H1 (cell line): ENCODE results near the gene REM1. TPM values are rescaled to one million over a fixed set of nuclear protein-coding genes. Genes with fewer than 3 reads are reported as not detected.

Experiments used
- CTCF ChIA-PET: fragments of 300-600 bp; sonication (Branson Sonifier 250); formaldehyde crosslinking; loops from one replicate; lab custom pipeline; 2021; ENCODE audit not compliant: partially characterized antibody; lab: Charles Lee
- POLR2A ChIA-PET: fragments of 300-600 bp; sonication (Branson Sonifier 250); formaldehyde crosslinking; loops from one replicate; lab custom pipeline; 2021; ENCODE audit warnings: inconsistent platforms; ENCODE audit not compliant: partially characterized antibody; lab: Charles Lee
- DNase-seq, 2 experiments: peaks; one replicate each; pipeline versions ENCODE4 v3.0.0 to v3.0.0-alpha.2; 2010 to 2022; ENCODE audit warnings: low spot score in 2 of 2, low read depth in 1 of 2, mixed read lengths in 1 of 2
- FAIRE-seq: peaks from 2 replicates; lab custom pipeline; 2011; peaks lifted over from hg19 to GRCh38; lab: Jason Lieb, UNC
- H2AFZ ChIP-seq: 2 replicates; pipeline ENCODE4 v1.8.1; 2012; ENCODE audit warnings: low read length, inconsistent platforms
- H2AK5ac ChIP-seq: 2 replicates; pipeline ENCODE4 v1.6.1; 2013; ENCODE audit warnings: low read depth, low read length
- H2BK120ac ChIP-seq: replicated peaks from 2 replicates; pipeline ENCODE3; 2013; ENCODE audit warnings: low read depth, low read length, inconsistent platforms
- H2BK12ac ChIP-seq: 2 replicates; pipeline ENCODE4 v1.6.1; 2013; ENCODE audit warnings: low read depth, low read length
- H2BK15ac ChIP-seq: 2 replicates; pipeline ENCODE4 v1.6.1; 2013; ENCODE audit warnings: low read length
- H2BK20ac ChIP-seq: 2 replicates; pipeline ENCODE4 v1.6.1; 2013; ENCODE audit warnings: low read length
- H2BK5ac ChIP-seq: 2 replicates; pipeline ENCODE4 v1.6.1; 2013; ENCODE audit warnings: low read depth, low read length
- H3K14ac ChIP-seq: 2 replicates; pipeline ENCODE4 v1.6.1; 2013; ENCODE audit warnings: inconsistent platforms; ENCODE audit not compliant: insufficient read length
- H3K18ac ChIP-seq: 2 replicates; pipeline ENCODE4 v1.6.1; 2013; ENCODE audit warnings: low read length; ENCODE audit errors: extremely low read depth
- H3K23ac ChIP-seq: 2 replicates; pipeline ENCODE4 v1.6.1; 2013; ENCODE audit warnings: inconsistent platforms; ENCODE audit not compliant: insufficient read length
- H3K23me2 ChIP-seq: 2 replicates; pipeline ENCODE4 v1.6.1; 2013; ENCODE audit warnings: low read depth, low read length
- H3K27ac ChIP-seq: 2 replicates; pipeline ENCODE4 v1.6.1; 2011; ENCODE audit warnings: low read depth, low read length, inconsistent platforms
- H3K27me3 ChIP-seq, 4 experiments: replicated peaks in 1 of 4; 1 replicate in 1 of 4; 2 replicates in 3 of 4; pipeline versions ENCODE4 v1.6.1 to v1.8.1; 2011 to 2013; ENCODE audit warnings: low read length in 3 of 4, mild to moderate bottlenecking in 3 of 4, inconsistent platforms in 2 of 4, mixed read lengths in 2 of 4, moderate library complexity in 1 of 4; ENCODE audit not compliant: control insufficient read depth in 3 of 4, insufficient read depth in 3 of 4; ENCODE audit errors: extremely low read depth in 1 of 4
- H3K36me3 ChIP-seq, 4 experiments: 2 replicates each; pipeline versions ENCODE4 v1.6.1 to v1.8.1; 2011 to 2013; ENCODE audit warnings: mild to moderate bottlenecking in 4 of 4, low read length in 3 of 4, moderate library complexity in 2 of 4, control low read depth in 1 of 4, inconsistent platforms in 1 of 4; ENCODE audit not compliant: insufficient read depth in 4 of 4, control insufficient read depth in 2 of 4
- H3K4ac ChIP-seq: replicated peaks from 2 replicates; pipeline ENCODE3; 2013; ENCODE audit warnings: low read length, low read depth, mixed read lengths, inconsistent platforms; ENCODE audit not compliant: insufficient read length
- H3K4me1 ChIP-seq, 4 experiments: replicated peaks in 1 of 4; 1 replicate in 1 of 4; 2 replicates in 3 of 4; pipeline versions ENCODE4 v1.6.1 to v1.8.1; 2011 to 2013; ENCODE audit warnings: low read length in 3 of 4, inconsistent platforms in 2 of 4, mixed read lengths in 1 of 4; ENCODE audit not compliant: insufficient read depth in 4 of 4, control insufficient read depth in 3 of 4
- H3K4me2 ChIP-seq, 2 experiments: 2 replicates each; pipeline versions ENCODE4 v1.6.1 to v1.8.1; 2011 to 2013; ENCODE audit warnings: low read depth in 2 of 2, low read length in 2 of 2, control low read depth in 1 of 2, inconsistent platforms in 1 of 2, mild to moderate bottlenecking in 1 of 2; ENCODE audit not compliant: insufficient read depth in 1 of 2
- H3K4me3 ChIP-seq, 4 experiments: fragments of 200-600, 300-600 bp in 1 of 4; sonication (generic), shearing (Covaris generic), sonication (Bioruptor Twin) in 1 of 4; 2 replicates each; pipeline versions ENCODE4 v1.5.1 to v1.8.1; 2011 to 2016; ENCODE audit warnings: low read length in 4 of 4, low read depth in 3 of 4, control low read depth in 2 of 4, inconsistent platforms in 2 of 4, mild to moderate bottlenecking in 2 of 4, mixed read lengths in 1 of 4, moderate library complexity in 1 of 4; ENCODE audit not compliant: insufficient read depth in 2 of 4; ENCODE audit errors: extremely low read depth in 1 of 4
- H3K56ac ChIP-seq: replicated peaks from 2 replicates; pipeline ENCODE3; 2013; ENCODE audit warnings: low read depth, mild to moderate bottlenecking, mixed read lengths, low read length, inconsistent platforms; ENCODE audit not compliant: insufficient read length
- H3K79me1 ChIP-seq: 2 replicates; pipeline ENCODE4 v1.6.1; 2013; ENCODE audit warnings: low read depth, low read length, control low read depth
- H3K79me2 ChIP-seq, 2 experiments: 2 replicates each; pipeline versions ENCODE4 v1.6.1 to v1.8.1; 2012 to 2013; ENCODE audit warnings: low read length in 2 of 2, mild to moderate bottlenecking in 2 of 2, inconsistent platforms in 1 of 2; ENCODE audit not compliant: insufficient read depth in 2 of 2, control insufficient read depth in 1 of 2
- H3K9ac ChIP-seq, 4 experiments: replicated peaks in 1 of 4; 1 replicate in 1 of 4; 2 replicates in 3 of 4; pipeline versions ENCODE4 v1.6.1 to v1.8.1; 2011 to 2013; ENCODE audit warnings: low read depth in 3 of 4, low read length in 3 of 4, control low read depth in 2 of 4, mild to moderate bottlenecking in 2 of 4, moderate library complexity in 2 of 4, inconsistent platforms in 1 of 4; ENCODE audit errors: extremely low read depth in 1 of 4
- H3K9me3 ChIP-seq, 2 experiments: 2 replicates each; pipeline versions ENCODE4 v1.6.1 to v1.8.1; 2012 to 2013; ENCODE audit warnings: mild to moderate bottlenecking in 2 of 2, moderate library complexity in 2 of 2, control low read depth in 1 of 2, inconsistent platforms in 1 of 2, low read depth in 1 of 2, low read length in 1 of 2, mixed read lengths in 1 of 2; ENCODE audit not compliant: insufficient read depth in 2 of 2
- H4K20me1 ChIP-seq, 2 experiments: replicated peaks in 1 of 2; 2 replicates each; pipeline versions ENCODE3 to v1.8.1; 2011 to 2013; ENCODE audit warnings: inconsistent platforms in 2 of 2, low read length in 2 of 2, mild to moderate bottlenecking in 1 of 2; ENCODE audit not compliant: insufficient read depth in 2 of 2, control insufficient read depth in 1 of 2
- H4K5ac ChIP-seq: 2 replicates; pipeline ENCODE4 v1.6.1; 2013; ENCODE audit warnings: low read length, low read depth, mixed read lengths, inconsistent platforms; ENCODE audit not compliant: insufficient read length
- H4K8ac ChIP-seq: 2 replicates; pipeline ENCODE4 v1.8.0; 2013; ENCODE audit warnings: mild to moderate bottlenecking, moderate library complexity, low read length, inconsistent platforms; ENCODE audit not compliant: insufficient read depth; ENCODE audit errors: extremely low read depth
- H4K91ac ChIP-seq: replicated peaks from 2 replicates; pipeline ENCODE3; 2013; ENCODE audit warnings: low read length, mixed read lengths, inconsistent platforms; ENCODE audit not compliant: insufficient read length
- ASH2L ChIP-seq: fragments of 200-600, 300-600 bp; sonication (generic); IDR thresholded peaks from one replicate; pipeline ENCODE4 v1.7.1; 2017; ENCODE audit warnings: low read length
- BACH1 ChIP-seq: IDR thresholded peaks from 2 replicates; pipeline ENCODE4 v1.6.1; 2012; ENCODE audit warnings: low read length, improper control_type of control experiment
- BCL11A ChIP-seq, 2 experiments: IDR thresholded peaks; one replicate each; pipeline ENCODE4 v1.6.1; 2011; ENCODE audit warnings: low read depth in 2 of 2, low read length in 2 of 2, mild to moderate bottlenecking in 2 of 2
- EGR1 ChIP-seq: IDR thresholded peaks from 2 replicates; pipeline ENCODE4 v1.6.1; 2011; ENCODE audit warnings: low read depth, low read length, borderline replicate concordance
- EZH2 ChIP-seq: fragments of 200-600 bp; sonication (generic); IDR thresholded peaks from 2 replicates; pipeline ENCODE4 v1.7.1; 2012; ENCODE audit warnings: low read depth, mild to moderate bottlenecking, moderate library complexity, low read length, inconsistent platforms; ENCODE audit not compliant: severe bottlenecking
- GTF2F1 ChIP-seq: IDR thresholded peaks from 2 replicates; pipeline ENCODE4 v1.6.1; 2012; ENCODE audit warnings: low read depth, low read length, improper control_type of control experiment, borderline replicate concordance
- HDAC6 ChIP-seq: IDR thresholded peaks from one replicate; pipeline ENCODE4 v1.7.1; 2012; ENCODE audit warnings: low read depth, mild to moderate bottlenecking, inconsistent platforms, low read length, moderate library complexity
- JUN ChIP-seq: IDR thresholded peaks from 2 replicates; pipeline ENCODE4 v1.6.1; 2011; ENCODE audit warnings: low read depth, mild to moderate bottlenecking, improper control_type of control experiment, low read length
- JUND ChIP-seq: IDR thresholded peaks from 2 replicates; pipeline ENCODE4 v1.6.1; 2011; ENCODE audit warnings: mild to moderate bottlenecking, improper control_type of control experiment, low read length
- KDM5A ChIP-seq: fragments of 200-600 bp; IDR thresholded peaks from 2 replicates; pipeline ENCODE4 v1.7.1; 2012; ENCODE audit warnings: mild to moderate bottlenecking, low read length, inconsistent platforms, mixed read lengths
- NRF1 ChIP-seq: IDR thresholded peaks from 2 replicates; pipeline ENCODE4 v1.6.1; 2011; ENCODE audit warnings: mild to moderate bottlenecking, low read depth, low read length, improper control_type of control experiment
- TBP ChIP-seq: IDR thresholded peaks from 2 replicates; pipeline ENCODE4 v1.6.1; 2011; ENCODE audit warnings: low read depth, low read length, improper control_type of control experiment
- WGBS, 2 experiments: shearing (Covaris generic) in 1 of 2; methylation state at CpG; one replicate each; pipeline versions ENCODE4 v1.1.6 to v1.1.7; 2013 to 2015; ENCODE audit warnings: low lambda C conversion rate in 2 of 2, mixed read lengths in 2 of 2, inconsistent platforms in 1 of 2, low coverage in 1 of 2, missing lambda C conversion rate in 1 of 2; ENCODE audit not compliant: insufficient replicate concordance in 2 of 2, insufficient coverage in 1 of 2, insufficient read length in 1 of 2; ENCODE audit errors: extremely low coverage in 1 of 2, missing lambda C conversion rate in 1 of 2; 5-methylcytosine and 5-hydroxymethylcytosine counted together
- polyA plus RNA-seq, 7 experiments: library from polyadenylated mRNA; depleted of rRNA in 3 of 7; stranded (reverse) in 5 of 7; unstranded in 2 of 7; fragments of >200 nt in 5 of 7; fragments of 200-250 nt in 2 of 7; gene quantifications; 1 replicate in 5 of 7; 2 replicates in 1 of 7; 4 replicates in 1 of 7; pipeline versions ENCODE4 v1.2.1 to v1.2.3, GENCODE V29; 2011 to 2013; ENCODE audit warnings: missing spikeins in 2 of 7, mixed read lengths in 2 of 7
- total RNA-seq: library from RNA; stranded (reverse); fragmentation: NEBNext Ultra II Directional; extraction: Animal tissue kit (Norgen Biotek cat#: 25700); gene quantifications from 2 replicates; pipeline ENCODE4 v1.2.1, GENCODE V29; 2021

REM1 gene
- total and polyA plus RNA-seq, 2 of the 8 experiments (the other 6 are each of a cell fraction or from before 2014, with no cell fraction given), result 0.05 TPM; not detected in 1

DNA sequence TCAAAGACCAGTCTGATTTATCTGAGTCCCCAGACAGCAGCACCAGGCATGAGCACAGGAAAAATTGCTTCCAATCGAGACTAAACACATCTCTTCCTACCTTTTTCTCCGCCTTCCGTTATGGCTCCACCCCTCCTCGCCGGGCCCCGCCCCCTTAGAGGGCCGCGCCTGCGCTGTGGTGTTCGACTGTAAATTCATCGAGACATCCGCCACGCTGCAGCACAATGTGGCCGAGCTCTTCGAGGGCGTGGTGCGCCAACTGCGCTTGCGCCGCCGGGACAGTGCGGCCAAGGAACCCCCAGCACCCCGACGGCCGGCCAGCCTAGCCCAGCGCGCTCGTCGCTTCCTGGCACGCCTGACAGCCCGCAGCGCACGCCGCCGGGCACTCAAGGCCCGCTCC is 8.9 kb downstream of the REM1 start:
- no peak overlapping the region for H4K5ac ChIP-seq
- no peaks in the 10 kb centered on the region for H3K79me2 ChIP-seq
- no peak overlapping the region for H2BK15ac ChIP-seq
- no peak overlapping the region for H3K14ac ChIP-seq
- H2BK20ac ChIP-seq, result no peak overlapping the region
- no peaks in the 10 kb centered on the region for H3K23me2 ChIP-seq
- no peaks in the 10 kb centered on the region for H3K27me3 ChIP-seq
- WGBS, 2 experiments, result 90% methylated on average over 36 of the region's 36 CpGs; no CpG with 5 or more reads in 1 of the 2 experiments
- H2AFZ ChIP-seq, result no peak overlapping the region
- H3K9ac ChIP-seq, result no peak overlapping the region
- no peaks in the 10 kb centered on the region for H3K79me1 ChIP-seq
- no peak overlapping the region for H2BK5ac ChIP-seq
- H2BK120ac ChIP-seq, result no peak overlapping the region
- H4K91ac ChIP-seq, result no peak overlapping the region
- no peaks in the 10 kb centered on the region for H4K20me1 ChIP-seq
- DNase-seq (no peak), FAIRE-seq (no peak)
- no peak overlapping the region for H3K27ac ChIP-seq
- H3K9me3 ChIP-seq, result peaks cover 73 to 76% of the 10 kb centered on the region in 2 experiments
- no peak overlapping the region for H2AK5ac ChIP-seq
- H2BK12ac ChIP-seq, result no peak overlapping the region
- no peak overlapping the region for H3K23ac ChIP-seq
- no peak overlapping the region for H3K18ac ChIP-seq
- CTCF ChIA-PET, result no interaction called here
- H3K4me3 ChIP-seq, result no peak overlapping the region
- H3K36me3 ChIP-seq, result peaks cover 0 to 2% (median 0%) of the 10 kb centered on the region in 4 experiments; a peak in 2 of 8 replicates
- POLR2A ChIA-PET, result no interaction called here
- TF ChIP-seq NRF1, result no peak
- no peak for TF ChIP-seq JUND
- no peak for TF ChIP-seq TBP
- no peak for TF ChIP-seq GTF2F1
- TF ChIP-seq HDAC6, result no peak
- no peak for TF ChIP-seq KDM5A
- TF ChIP-seq EGR1, result no peak
- no peak for TF ChIP-seq JUN
- TF ChIP-seq EZH2, result no peak
- TF ChIP-seq ASH2L, result no peak
- no peak for TF ChIP-seq BCL11A (IDR thresholded peaks at IDR 0.05; ENCODE audit: low read depth in 2 of 2, low read length in 2 of 2)
- TF ChIP-seq BACH1, result no peak
- TF ChIP-seq, all 59 proteins: peak for 0
- H3K4me1 ChIP-seq, result no peaks in the 10 kb centered on the region
- H4K8ac ChIP-seq, result no peak overlapping the region
- H3K4ac ChIP-seq, result no peak overlapping the region
- no peak overlapping the region for H3K4me2 ChIP-seq
- H3K56ac ChIP-seq, result no peak overlapping the region
